ENCODE data around the gene CLDN9. TPM values are rescaled to one million over a fixed set of nuclear protein-coding genes. Genes with fewer than 3 reads are reported as not detected.

Gene CLDN9
- total RNA-seq, 1 experiment from 2014 or later: not detected

GRCh38 chr16:2974319-2975056 is 38.2 kb upstream of the CLDN9 start:
- no peak for DNase-seq (ENCODE audit: low read depth)

GRCh38 chr16:2975161-2975795 is 37.4 kb upstream of the CLDN9 start:
- no peak for DNase-seq (ENCODE audit: low read depth)

GRCh38 chr16:2976201-2976600 is 36.5 kb upstream of the CLDN9 start:
- DNase-seq (ENCODE audit: low read depth): no peak

GRCh38 chr16:2976673-2977072 is 36.0 kb upstream of the CLDN9 start:
- DNase-seq (ENCODE audit: low read depth): no peak

GRCh38 chr16:2977440-2977839 is 35.3 kb upstream of the CLDN9 start:
- DNase-seq (ENCODE audit: low read depth): no peak

- DNase-seq (ENCODE audit: low read depth): no peak
These were observed 33.0 kb upstream of the CLDN9 start for GRCh38 chr16:2979669-2980226.

- DNase-seq (ENCODE audit: low read depth): peak; percentile 82
These were observed 32.2 kb upstream of the CLDN9 start, which contains the start of gene PKMYT1 for GRCh38 chr16:2980227-2981176. Gene PKMYT1, minus strand, starts transcription at chr16:2980446. Its CDS starts 789 bp downstream, at chr16:2979657.

- DNase-seq (ENCODE audit: low read depth): no peak
These were observed 31.4 kb upstream of the CLDN9 start for GRCh38 chr16:2981177-2981898.

GRCh38 chr16:2981899-2982250 is 30.8 kb upstream of the CLDN9 start:
- DNase-seq (ENCODE audit: low read depth): no peak

GRCh38 chr16:2982402-2982801 is 30.3 kb upstream of the CLDN9 start:
- no peak for DNase-seq (ENCODE audit: low read depth)

- peak; percentile 81 for DNase-seq (ENCODE audit: low read depth)
These were observed 29.0 kb upstream of the CLDN9 start for GRCh38 chr16:2983706-2984136.

GRCh38 chr16:2985462-2985861 is 27.3 kb upstream of the CLDN9 start:
- DNase-seq (ENCODE audit: low read depth): peak; percentile 76

- DNase-seq (ENCODE audit: low read depth): no peak
These were observed 26.8 kb upstream of the CLDN9 start for GRCh38 chr16:2985893-2986355.

GRCh38 chr16:2986623-2987188 is 26.0 kb upstream of the CLDN9 start:
- DNase-seq (ENCODE audit: low read depth): no peak

GRCh38 chr16:2987286-2987685 is 25.4 kb upstream of the CLDN9 start:
- no peak for DNase-seq (ENCODE audit: low read depth)

GRCh38 chr16:2987833-2988232 is 24.9 kb upstream of the CLDN9 start:
- peak; percentile 53 for DNase-seq (ENCODE audit: low read depth)

GRCh38 chr16:2988590-2989099 is 24.1 kb upstream of the CLDN9 start:
- no peak for DNase-seq (ENCODE audit: low read depth)

- no peak for DNase-seq (ENCODE audit: low read depth)
These were observed 21.8 kb upstream of the CLDN9 start for GRCh38 chr16:2990891-2991290.

GRCh38 chr16:2991566-2992261 is 21.0 kb upstream of the CLDN9 start:
- no peak for DNase-seq (ENCODE audit: low read depth)
